ENCODE measurements around the gene HIRA.
A peak's percentile ranks its signal among the peaks of the same experiment; 100 is the strongest.
"Not testable (repeated sequence)": the region's sequence is repeated elsewhere in the genome, so short reads cannot be mapped to it uniquely, and the experiment has no call there.

Gene HIRA

DNA sequence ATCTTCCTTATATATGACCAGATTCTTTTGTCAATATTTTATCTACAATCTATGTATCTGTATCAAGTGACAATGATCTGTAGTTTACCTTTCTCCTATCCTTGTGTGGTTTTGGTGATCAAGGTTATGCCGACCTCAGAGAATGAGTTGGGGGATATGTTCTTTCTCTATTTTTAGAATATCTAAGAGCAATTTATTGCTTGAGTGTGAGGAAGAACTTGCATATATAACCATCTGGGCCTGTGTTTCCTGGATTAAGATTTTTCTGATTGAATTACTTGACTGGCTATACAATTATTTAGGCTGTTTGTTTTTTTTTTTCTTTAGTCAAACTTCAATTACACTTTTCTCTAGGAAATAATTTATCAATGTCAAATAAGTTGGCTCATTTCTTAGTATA, 30.0 kb upstream of the HIRA start:
- DNase-seq: no peak

DNA sequence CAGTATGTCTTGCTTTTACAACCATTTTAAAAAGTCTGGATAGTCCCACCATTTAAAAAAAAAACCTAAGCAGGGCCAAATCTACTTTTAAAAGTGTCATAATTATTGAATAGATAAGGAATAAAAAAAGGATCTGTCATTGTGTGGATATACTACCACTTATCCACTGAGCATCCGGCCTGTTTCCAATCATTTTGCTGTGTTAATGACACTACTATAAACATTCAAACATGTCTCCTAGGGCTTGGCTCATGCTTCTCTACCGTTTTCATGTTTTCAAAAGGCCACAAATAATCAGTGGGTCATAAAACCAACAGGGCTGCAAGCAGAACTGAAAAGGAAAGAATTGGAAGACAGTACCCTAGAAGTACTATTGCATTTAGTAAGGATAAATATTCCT, 28.5 kb upstream of the HIRA start:
- no peak for DNase-seq

DNA sequence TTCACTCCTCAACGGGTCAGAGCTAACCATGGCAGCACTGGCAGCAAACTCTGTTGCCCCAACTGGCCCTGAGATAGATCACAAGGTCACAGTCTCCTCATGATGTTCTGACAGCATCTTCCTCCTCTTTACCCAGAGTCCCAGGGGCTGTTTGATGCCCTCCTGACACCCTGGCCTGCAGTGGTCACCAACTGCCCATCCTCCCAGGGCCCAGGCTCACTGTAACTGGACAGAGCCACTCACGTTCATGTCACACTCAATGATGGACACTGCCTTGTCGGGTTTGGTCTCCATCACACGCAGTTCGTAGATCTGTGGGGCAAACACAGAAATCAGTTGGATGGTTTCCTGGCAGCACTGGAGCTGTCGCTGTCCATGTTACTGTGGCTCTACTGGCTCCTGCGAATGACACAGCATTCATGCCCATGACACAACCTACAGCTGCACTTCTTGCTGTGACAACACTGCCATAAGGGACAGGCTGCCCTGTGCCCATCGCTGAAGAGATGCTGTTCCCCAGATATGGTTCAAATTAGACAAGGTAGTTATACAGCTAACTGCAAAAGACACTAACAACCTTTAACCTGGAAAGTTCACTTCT, 26.4 kb upstream of the HIRA start:
- DNase-seq: no peak

DNA sequence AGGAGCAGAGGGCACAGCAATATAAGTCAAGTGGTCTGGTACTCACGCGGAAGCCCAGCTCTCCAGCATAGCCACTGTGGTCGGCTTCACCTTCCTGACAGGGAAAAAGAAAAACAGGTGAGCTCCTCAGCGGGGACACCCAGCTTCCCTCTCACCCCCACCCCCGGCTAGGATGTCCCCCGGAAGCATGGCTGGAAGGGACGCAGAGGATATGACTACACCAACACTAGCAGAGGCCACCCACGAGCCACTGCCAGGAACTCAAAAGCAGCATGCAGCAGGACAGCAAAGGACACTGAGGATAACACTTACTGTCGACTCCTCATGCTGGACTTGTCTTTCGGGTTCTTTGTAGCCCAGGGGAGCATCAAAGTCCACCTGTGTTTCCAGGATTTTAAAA, 25.0 kb upstream of the HIRA start:
- no peak for DNase-seq

DNA sequence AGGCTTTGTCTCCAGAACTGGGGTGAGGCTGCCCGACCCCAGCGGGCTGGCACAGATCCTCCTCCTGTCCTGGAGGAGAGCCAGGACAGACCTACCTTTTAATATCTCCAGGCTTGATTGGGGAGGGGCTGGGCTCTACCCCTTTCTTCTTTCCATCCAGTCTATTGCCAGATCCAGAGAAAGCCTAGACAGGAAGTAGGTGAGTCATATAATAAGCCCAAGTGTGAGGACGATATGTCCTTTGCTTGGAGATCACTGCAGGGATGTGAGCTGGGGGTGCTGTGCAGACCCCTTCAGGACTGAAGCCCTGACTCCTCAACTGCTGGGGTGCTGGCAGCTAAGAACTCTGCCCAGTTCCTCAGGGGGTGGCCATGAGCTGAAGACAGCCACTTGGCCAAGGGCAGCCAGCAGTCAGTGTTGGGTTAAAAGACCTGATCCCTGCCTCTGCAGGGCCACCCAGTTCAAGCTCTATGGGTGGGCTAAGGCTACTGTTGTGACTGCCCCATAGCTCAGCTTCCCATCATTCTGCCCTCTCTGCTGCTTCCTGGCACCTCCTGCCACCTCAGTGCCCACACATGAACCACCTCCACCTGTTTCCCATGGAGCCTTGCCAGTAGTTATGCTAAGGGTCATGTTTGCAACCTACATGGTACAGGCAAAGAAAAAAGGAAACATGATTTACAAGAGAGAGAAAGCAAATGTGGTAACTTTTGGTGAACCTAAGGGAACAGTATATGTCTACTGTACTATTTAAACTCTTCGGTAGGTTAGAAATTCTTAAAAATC, 24.2 kb upstream of the HIRA start:
- DNase-seq: no peak

DNA sequence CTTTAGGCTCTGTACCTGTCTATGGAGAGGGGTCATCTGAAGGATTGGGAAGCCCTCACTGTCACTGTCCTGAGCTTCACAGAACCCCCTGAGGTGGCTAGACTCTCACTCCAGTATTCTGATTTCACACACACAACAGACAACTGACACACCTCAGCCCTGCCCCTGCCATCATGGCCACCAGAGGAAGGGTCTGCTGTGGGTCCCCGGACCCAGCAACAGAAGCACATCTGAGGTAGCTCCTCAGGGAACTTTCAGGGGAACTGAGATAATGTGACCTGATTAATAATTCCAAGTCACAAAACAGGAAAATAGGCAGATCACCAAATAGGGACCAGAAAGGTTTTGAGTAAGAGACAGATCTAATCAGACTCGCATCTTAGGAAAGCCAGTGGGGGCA, 23.5 kb upstream of the HIRA start:
- DNase-seq: no peak

DNA sequence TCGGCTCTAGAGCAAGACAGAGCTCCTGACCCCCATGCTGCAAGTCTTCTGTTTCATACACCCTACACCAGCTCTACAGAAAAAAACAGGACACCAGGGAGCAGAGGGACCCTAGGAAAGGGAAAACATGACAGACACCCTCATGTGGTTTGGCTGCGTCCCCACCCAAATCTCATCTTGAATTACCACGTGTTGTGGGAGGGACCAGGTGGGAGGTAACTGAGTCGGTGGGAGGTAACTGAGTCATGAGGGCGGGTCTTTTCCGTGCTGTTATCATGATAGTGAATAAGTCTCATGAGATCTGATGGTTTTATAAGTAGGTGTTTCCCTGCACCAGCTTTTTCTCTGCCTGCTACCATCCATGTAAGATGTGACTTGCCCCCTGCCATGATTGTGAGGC, 22.6 kb upstream of the HIRA start:
- DNase-seq: no peak

DNA sequence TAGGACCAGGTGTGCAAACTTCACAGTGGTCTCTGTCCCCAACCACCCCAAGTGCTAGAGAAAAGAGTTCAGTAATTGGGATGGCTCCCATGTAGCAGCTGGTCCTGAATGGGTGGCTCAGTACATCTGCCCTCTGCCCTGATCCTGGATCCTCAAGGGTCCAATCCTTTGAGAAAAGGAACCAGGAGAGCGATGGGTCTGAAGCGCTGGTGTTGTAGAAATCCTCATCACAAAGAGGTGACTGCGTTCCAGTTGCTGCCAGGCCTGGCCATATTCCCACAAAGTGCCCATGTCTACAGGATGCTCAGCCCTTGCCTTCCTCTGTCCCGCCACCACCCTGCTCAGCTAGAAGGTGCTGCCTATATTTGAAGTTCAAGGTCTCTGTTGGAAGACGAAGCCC, 22.2 kb upstream of the HIRA start:
- no peak for DNase-seq

DNA sequence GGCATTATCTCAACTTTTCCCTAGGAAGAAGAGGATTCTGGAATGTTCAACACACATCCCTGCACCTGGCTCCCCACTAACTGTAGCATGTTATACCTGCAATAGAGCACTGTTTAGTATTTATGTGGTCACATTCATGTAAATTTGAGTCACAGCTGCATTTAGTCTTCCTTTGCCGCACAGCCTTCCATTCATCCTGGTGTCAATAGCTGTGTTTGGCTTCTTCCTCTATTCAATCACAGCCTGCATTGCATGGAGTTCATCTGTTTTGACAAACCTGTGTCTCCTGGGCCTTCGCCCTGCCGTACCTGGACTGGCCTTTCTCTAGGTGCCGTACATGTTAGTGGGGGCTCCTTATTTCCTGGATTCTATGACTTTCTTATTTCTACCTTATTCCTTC, 20.0 kb upstream of the HIRA start:
- no peak for DNase-seq

DNA sequence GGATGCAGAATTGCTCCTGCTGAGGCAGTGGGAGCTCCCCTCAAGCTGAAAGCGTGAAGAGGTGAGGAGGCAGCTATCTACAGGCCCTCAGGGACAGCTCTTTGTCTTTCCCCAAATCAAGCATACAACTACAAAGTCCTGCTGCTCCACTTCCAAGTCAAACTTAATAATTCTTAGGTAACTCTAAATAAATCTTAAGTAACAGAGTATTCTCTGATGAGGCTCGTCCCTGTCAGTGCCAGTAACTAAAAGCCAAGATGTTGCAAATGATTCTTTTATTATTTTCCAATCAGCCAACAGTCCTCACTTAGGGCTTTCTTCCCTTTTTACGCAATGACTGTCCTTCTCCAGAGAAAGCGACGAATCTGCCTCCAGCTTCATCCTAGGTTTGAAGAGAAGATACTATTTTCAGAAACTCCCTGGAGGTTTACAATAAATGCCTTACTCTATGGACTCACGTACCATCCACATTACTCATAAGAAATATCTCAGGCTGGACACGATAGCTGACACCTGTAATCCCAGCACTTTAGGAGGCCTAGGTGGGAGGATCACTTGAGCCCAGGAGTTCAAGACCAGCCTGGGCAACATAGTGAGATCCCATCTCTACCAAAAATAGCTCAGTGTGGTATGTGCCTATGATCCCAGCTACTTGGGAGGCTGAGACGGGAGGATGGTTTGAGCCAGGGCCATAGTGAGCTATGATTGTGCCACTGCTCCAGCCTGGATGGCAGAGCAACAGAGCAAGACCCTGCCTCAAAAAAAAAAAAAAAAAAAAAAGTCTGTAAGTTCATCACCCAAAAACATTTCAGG, 19.0 kb upstream of the HIRA start:
- DNase-seq: no peak

DNA sequence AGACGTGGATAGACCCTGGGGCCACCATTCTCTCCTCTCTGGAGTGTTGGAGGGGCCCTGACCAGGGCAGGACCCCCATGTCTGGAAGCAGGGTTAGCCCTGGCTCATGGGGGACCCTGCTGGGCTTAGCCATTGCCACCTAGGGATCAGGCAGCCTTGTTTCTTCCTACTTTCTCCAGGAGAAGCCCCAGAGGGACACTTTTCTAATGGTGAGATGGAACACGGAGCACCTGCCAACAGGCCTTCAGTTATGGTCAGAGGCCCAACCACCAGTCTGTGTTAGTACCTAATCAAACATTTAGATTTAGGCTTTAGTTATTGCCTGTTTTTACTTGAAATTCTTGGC, 17.9 kb upstream of the HIRA start:
- no peak for DNase-seq

DNA sequence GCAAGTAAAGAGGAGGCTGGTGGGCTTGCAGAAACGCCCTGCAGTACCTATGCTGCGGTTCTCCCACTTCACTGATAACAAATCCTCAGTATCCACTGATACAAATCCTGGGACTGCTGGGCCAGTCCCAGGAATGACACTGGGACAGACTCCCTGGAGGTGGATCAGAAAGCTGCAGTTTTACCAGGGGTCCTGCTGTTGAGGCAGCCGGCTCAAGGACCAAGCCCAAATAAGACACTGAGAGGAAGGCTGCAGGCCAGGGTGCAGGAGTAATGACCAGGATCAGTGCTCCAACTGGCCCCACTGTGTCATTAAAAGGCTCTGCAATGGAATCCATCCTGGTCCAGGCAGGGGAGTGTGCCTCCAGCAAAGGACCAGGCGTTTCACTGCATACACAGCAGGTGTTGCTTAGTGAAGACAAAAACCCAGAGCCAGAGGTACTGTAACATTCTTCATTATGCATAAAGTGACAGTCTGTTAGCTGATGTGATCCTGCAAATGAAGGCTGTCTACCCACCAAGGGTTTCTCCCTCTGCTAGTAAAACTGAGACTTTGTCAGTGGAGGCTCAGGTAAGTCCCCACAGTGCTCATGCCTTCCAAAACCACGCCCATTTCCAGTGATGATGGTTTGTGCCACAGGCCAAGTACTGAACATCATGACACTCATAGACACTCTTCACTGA, 17.3 kb upstream of the HIRA start:
- no peak for DNase-seq

DNA sequence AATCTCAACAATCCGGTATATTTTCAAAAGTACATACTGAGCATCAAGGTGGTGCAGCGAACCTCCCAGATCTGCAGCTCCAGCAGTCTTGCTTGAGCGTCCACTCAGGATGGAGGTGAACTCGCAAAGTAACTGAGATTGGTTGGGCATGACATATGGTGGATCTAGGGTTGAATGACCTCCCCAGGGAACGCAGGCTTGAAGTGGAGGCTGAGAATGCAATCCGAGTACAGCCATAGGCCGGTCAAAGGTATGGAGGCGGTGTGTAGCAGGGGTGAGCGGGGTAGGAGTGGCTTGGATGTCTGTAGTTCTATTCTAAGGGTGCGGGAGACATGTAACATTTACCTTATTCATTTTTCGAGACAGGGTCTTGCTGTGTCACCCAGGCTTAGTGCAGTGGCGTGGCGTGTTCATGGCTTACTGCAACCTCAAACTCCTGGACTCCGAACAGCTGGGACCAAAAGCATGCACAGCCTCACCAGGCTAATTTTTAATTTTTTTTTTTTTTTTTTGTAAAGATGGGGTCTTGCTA, 16.6 kb upstream of the HIRA start:
- peak; percentile 73 for DNase-seq

DNA sequence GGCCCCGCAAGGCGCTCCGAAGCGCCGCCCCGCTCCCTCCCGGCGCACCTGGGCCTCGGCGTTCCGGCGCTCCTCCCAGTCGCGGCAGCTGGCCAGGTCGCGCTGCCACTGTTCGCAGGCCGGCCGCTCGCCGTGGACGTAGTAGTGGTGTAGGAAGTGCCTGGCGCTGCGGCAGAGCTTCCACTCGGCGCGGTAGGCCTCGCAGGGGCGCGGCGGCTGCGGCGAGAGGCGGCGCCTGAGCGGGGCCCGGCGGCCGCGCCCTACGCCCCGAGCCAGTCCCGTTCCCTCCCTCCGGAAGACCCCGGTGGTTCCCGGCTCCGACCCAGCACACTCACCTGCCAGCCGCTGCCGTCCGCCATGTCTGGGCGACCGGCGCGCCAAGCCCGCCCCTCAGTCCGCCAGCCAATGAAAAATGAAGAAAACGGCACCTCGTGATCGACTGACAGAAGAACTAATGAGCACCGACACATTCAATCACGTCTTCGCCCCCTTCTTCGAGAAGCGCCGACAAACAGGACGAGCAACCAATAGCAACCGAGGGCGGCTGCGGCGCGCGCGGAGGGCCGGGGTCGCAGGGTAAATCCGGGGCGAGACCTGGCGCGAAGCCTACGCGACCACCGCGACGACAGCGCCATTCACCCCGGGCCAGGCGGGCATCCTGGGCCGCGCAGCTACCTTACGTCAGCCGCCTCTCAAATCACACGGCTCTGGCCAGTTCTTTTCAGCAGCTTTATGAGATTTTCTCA, 16.0 kb upstream of the HIRA start, which contains the start of gene C22orf39:
TSS of gene C22orf39 (minus strand) at position 382 of the 746 bp plus-strand sequence. CDS start at position 359, 23 bp downstream.
- peak; percentile 97 for DNase-seq

DNA sequence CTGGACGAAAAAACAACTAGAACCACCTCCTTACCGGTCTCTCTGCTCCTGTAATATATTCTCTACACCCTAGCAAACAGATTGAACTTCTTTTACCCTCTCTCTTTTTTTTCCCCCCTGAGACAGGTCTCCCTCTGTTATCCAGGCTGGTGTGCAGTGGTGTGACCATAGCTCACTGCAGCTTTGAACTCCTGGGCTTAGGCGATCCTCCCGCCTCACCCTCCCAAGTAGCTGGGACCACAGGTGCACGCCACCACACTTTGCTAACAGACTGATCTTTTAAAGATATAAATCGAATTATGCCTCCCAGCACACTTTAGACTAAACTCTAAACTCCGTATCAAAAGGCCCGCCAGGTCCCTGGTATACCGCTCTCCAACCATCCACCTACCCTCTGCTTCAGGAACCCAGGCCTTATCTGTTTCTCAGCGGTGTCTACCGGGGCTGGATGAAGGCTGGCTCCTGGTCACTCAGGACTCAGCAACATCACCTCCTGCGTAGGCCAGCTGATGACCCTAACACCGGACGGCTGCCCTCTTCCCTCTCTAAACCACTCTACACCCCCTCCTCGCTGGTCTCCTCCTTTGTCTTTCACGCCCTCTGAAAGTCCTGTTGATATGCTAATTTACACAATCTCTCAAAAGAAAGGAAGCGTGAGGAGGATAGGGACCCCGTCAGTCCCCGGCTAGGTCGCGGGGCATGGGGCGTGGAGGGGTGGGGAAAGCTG, 15.2 kb upstream of the HIRA start:
- no peak for DNase-seq

DNA sequence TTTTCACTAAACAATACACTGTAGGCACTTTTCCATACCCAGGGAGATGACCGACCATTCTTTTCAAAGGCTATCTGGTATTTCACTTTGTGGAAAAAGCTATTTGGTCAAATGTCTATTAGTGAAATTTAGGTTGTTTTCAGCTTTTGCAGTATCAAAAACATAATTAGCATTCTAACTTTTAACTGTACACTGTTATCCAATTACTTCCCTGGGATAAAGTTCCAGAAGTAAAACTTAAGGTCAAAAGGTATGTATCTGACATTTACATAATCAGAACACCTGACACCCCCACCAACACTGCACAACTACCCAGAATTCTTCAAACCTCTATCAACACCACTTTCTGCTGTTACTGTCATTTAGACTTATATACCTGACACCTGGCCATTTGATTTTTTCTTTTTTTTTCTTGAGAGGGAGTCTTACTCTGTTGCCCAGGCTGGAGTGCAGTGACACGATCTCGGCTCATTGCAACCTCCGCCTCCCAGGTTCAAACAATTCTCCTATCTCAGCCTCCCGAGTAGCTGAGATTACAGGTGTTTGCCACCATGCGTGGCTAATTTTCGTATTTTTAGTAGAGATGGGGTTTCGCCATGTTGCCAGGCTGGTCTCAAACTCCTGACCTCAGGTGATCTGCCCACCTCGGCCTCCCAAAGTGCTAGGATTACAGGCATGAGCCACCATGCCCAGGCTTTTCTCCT, 13.9 kb upstream of the HIRA start:
- DNase-seq: not testable (repeated sequence)

DNA sequence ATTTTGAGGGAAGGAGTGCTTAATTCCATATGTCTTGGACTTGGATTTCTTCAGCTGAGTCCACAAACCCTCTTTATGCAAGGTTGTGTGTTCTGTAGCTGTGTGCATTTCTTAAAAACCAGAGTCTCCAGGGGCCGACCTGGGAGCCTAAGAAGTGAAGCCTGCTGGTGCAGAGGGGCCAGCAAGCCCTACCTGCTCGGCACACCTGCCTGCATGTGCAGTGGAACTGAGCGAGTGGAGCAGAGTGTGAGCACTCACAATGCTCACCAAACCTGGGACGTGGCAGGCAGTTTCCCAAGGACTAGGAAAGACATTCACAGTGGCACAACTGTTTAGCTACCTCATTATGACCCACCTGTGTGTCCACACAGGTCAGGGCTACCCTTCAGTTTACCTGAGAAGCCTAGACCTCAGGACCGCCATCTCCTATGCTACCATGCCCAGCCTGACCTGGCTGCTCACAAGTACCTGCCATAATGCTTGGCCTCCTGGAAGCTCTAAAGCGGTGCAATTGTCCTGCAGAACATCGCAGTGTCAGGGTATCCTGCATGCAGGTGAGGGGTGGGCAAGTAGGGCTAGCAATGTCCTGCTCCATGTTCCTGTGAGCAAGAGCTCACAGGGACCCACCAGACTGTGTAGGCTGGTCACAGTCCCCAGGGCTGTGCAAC, 12.1 kb upstream of the HIRA start:
- DNase-seq: no peak

DNA sequence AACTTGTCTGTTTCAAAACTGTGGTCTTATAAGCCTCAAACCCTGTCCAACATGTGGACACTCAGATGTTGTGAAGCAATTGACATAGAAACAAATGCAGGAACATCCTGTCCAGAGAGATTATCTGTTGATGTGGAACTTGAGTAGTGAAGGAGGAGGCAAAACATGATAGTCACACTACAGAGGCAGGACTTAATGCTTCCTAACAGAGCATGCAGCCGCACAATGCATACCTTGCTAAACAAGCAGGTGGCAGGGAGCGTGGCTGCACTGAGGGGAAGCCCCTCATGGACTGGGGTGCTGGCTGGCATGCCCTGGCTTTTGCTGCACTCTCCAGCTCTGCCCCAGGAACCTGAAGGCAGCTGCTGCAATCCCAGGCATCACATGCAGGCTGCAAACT, 10.6 kb upstream of the HIRA start:
- DNase-seq: no peak

DNA sequence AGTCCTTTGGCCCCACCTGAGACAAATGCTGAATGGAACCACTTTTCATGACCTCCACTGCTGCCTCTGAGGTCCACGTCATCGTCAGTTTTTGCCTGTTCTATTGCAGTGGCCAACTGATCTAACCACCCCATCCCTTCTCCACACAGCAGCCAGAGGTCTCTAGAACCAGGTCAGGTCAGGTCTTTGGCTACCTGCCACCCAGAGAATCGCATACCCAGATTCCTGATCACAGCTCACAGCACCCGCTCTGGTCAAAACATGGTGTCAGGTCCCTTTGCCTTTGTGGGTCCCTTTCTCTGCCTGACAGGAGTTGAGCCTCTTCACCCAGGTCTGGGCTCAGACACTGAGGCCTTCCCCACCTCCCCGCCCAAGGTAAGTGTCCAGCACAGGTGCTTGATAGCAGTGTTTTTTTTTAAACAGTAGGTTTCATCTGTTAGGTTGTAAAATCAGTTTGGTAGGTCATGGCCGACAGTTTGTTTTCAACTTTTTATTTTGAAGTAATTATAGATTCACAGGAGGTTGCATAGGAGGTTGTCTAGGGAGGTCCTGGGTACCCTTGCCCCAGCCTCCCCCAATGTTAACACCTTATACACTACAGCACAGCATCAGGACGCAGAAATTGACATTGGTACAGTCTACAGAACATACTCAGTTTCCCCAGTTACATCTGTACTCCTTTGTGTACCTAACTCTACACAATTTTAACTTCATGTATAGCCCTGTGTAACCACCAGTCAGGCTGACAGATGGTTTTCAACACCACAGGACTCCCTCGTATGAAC, 9.1 kb upstream of the HIRA start:
- no peak for DNase-seq

DNA sequence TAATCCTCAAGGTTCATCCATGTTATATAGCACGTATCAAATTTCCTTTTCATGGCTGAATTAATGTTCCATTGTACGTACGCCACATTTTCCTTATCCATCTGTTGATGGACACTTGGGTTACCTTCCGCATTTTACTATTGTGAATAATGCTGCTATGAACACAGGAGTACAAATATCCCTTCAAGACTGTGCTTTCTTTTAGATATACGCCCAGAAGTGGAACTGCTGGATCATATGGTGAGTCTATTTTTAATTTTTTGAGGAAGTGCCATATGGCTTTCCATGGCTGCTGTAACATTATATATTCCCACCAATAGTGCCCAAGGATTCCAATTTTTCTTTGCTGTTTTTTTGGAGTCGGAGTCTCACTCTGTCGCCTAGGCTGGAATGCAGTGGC, 6.8 kb upstream of the HIRA start:
- DNase-seq: no peak

All from islet precursor cell (in vitro differentiated cells).